HUES6 (cell line): ENCODE data around the gene MUC5AC.

Experiments
- H3K27ac ChIP-seq: 2 replicates; pipeline ENCODE4 v1.7.0; 2013; ENCODE audit warnings: low read depth, mild to moderate bottlenecking, low read length, inconsistent platforms
- H3K27me3 ChIP-seq: 2 replicates; pipeline ENCODE4 v1.6.1; 2013; ENCODE audit warnings: low read length; ENCODE audit not compliant: control insufficient read depth, insufficient read depth
- H3K36me3 ChIP-seq: 2 replicates; pipeline ENCODE4 v1.6.1; 2013; ENCODE audit warnings: low read length; ENCODE audit not compliant: control insufficient read depth, insufficient read depth
- H3K4me1 ChIP-seq: 2 replicates; pipeline ENCODE4 v1.6.1; 2013; ENCODE audit warnings: low read length; ENCODE audit not compliant: control insufficient read depth, insufficient read depth
- H3K4me3 ChIP-seq: 2 replicates; pipeline ENCODE4 v1.5.1; 2013; ENCODE audit warnings: low read depth, low read length
- H3K9ac ChIP-seq: one replicate; pipeline ENCODE4 v1.6.1; 2013; ENCODE audit warnings: mild to moderate bottlenecking, low read length
- H3K9me3 ChIP-seq: 2 replicates; pipeline ENCODE4 v1.6.1; 2013; ENCODE audit warnings: low read depth, low read length; ENCODE audit not compliant: control insufficient read depth, insufficient read depth

MUC5AC gene

GRCh38 chr11:1131033-1131911 is 26.5 kb upstream of the MUC5AC start:
- Histone ChIP-seq H3K9ac (no peak overlapping the region), H3K4me1 (peaks cover 6% of the 10 kb centered on the region), H3K27ac (no peak overlapping the region), H3K9me3 (peaks cover 15% of the 10 kb centered on the region), H3K36me3 (no peaks in the 10 kb centered on the region), H3K4me3 (no peak overlapping the region), H3K27me3 (no peaks in the 10 kb centered on the region)

GRCh38 chr11:1134848-1135445 is 22.8 kb upstream of the MUC5AC start:
- Histone ChIP-seq H3K9me3 (peaks cover 15% of the 10 kb centered on the region), H3K36me3 (no peaks in the 10 kb centered on the region), H3K4me1 (no peaks in the 10 kb centered on the region), H3K9ac (no peak overlapping the region), H3K4me3 (no peak overlapping the region), H3K27ac (no peak overlapping the region), H3K27me3 (no peaks in the 10 kb centered on the region)

- H3K27me3 ChIP-seq, result no peaks in the 10 kb centered on the region
- H3K4me3 ChIP-seq, result no peak overlapping the region
- no peak overlapping the region for H3K9ac ChIP-seq
- H3K9me3 ChIP-seq, result peaks cover 17% of the 10 kb centered on the region
- H3K27ac ChIP-seq, result no peak overlapping the region
- no peaks in the 10 kb centered on the region for H3K4me1 ChIP-seq
- H3K36me3 ChIP-seq, result no peaks in the 10 kb centered on the region
These were observed 19.7 kb upstream of the MUC5AC start for GRCh38 chr11:1138097-1138496.

- Histone ChIP-seq H3K27me3 (no peaks in the 10 kb centered on the region), H3K36me3 (no peaks in the 10 kb centered on the region), H3K9ac (no peak overlapping the region), H3K4me1 (no peaks in the 10 kb centered on the region), H3K27ac (no peak overlapping the region), H3K9me3 (peaks cover 21% of the 10 kb centered on the region), H3K4me3 (no peak overlapping the region)
These were observed 18.2 kb upstream of the MUC5AC start for GRCh38 chr11:1139441-1140083.

GRCh38 chr11:1140642-1141490 is 16.9 kb upstream of the MUC5AC start:
- Histone ChIP-seq H3K9ac (no peak overlapping the region), H3K4me1 (no peaks in the 10 kb centered on the region), H3K27me3 (no peaks in the 10 kb centered on the region), H3K9me3 (peaks cover 16% of the 10 kb centered on the region), H3K27ac (no peak overlapping the region), H3K36me3 (no peaks in the 10 kb centered on the region), H3K4me3 (no peak overlapping the region)

GRCh38 chr11:1146365-1146764 is 11.4 kb upstream of the MUC5AC start:
- H3K4me1 ChIP-seq, result no peaks in the 10 kb centered on the region
- no peaks in the 10 kb centered on the region for H3K27me3 ChIP-seq
- peaks cover 27% of the 10 kb centered on the region for H3K9me3 ChIP-seq
- H3K9ac ChIP-seq, result no peak overlapping the region
- H3K4me3 ChIP-seq, result no peak overlapping the region
- no peaks in the 10 kb centered on the region for H3K36me3 ChIP-seq
- H3K27ac ChIP-seq, result no peak overlapping the region

- no peak overlapping the region for H3K27ac ChIP-seq
- no peaks in the 10 kb centered on the region for H3K36me3 ChIP-seq
- no peak overlapping the region for H3K9ac ChIP-seq
- H3K4me3 ChIP-seq, result no peak overlapping the region
- H3K4me1 ChIP-seq, result peaks cover under 1% of the 10 kb centered on the region; the same call in 1 of the 2 replicates
- no peaks in the 10 kb centered on the region for H3K27me3 ChIP-seq
- peaks cover 27% of the 10 kb centered on the region for H3K9me3 ChIP-seq
These were observed 10.0 kb upstream of the MUC5AC start for GRCh38 chr11:1147792-1148191.

GRCh38 chr11:1148752-1149180 is 9.0 kb upstream of the MUC5AC start:
- Histone ChIP-seq H3K27me3 (no peaks in the 10 kb centered on the region), H3K9me3 (peaks cover 19% of the 10 kb centered on the region), H3K36me3 (no peaks in the 10 kb centered on the region), H3K4me3 (no peak overlapping the region), H3K9ac (no peak overlapping the region), H3K27ac (no peak overlapping the region), H3K4me1 (peaks cover 9% of the 10 kb centered on the region)

- H3K9ac ChIP-seq, result no peak overlapping the region
- H3K9me3 ChIP-seq, result peaks cover 14% of the 10 kb centered on the region; the same call in 1 of the 2 replicates
- H3K4me3 ChIP-seq, result no peak overlapping the region
- H3K4me1 ChIP-seq, result peaks cover 9% of the 10 kb centered on the region
- H3K27ac ChIP-seq, result no peak overlapping the region
- H3K27me3 ChIP-seq, result no peaks in the 10 kb centered on the region
- H3K36me3 ChIP-seq, result no peaks in the 10 kb centered on the region
These were observed 8.2 kb upstream of the MUC5AC start for GRCh38 chr11:1149545-1149944.

GRCh38 chr11:1150116-1150515 is 7.6 kb upstream of the MUC5AC start:
- peaks cover 11% of the 10 kb centered on the region; the same call in 1 of the 2 replicates for H3K9me3 ChIP-seq
- H3K27ac ChIP-seq, result no peak overlapping the region
- no peak overlapping the region for H3K4me3 ChIP-seq
- no peaks in the 10 kb centered on the region for H3K36me3 ChIP-seq
- no peaks in the 10 kb centered on the region for H3K27me3 ChIP-seq
- peaks cover 9% of the 10 kb centered on the region for H3K4me1 ChIP-seq
- H3K9ac ChIP-seq, result no peak overlapping the region
